GM18873 (cell line): ENCODE data around the gene TPM1.

Experiments
- ATAC-seq: cut with Tn5 transposase; IDR thresholded peaks from one replicate; pipeline ENCODE4 v1.9.1; 2021; ENCODE audit warnings: mild to moderate bottlenecking, moderate library complexity, moderate number of reproducible peaks; ENCODE audit not compliant: unreplicated experiment, low FRiP score

TPM1 gene

DNA sequence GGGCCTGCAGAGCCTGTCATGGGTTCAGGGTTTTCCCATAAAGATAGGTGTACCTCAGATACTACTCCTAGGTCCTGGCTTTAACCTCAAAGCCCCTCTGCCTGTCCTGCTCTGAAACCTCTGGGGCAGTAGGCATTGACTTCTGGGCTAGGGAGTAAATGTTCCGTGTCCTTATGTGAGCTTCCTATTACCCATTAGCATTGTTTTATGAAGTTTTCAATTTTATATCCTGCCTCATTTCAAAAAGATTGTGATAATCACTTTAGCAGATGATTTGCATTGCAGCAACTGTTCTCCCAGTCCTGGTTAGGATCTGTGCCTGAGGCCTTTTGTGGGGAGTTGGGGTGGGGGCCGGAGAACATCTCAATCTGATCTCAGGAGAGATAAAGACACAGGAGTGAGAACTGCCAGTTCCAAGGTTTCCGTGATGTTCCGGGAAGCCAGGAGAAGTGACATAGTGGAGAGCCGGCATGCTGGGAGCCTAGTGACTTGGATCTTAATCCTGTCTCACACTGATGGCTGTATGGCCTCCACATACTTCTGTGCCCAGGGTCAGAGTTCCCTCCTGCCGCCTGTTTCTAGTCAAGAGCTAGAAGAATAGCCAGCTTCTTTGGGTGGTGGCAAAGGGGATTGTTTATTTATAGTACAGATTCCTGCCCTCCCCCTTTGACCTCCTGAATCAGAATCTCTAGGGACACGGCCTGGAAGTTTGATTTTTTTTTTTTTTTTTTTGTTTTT lies 10.6 kb downstream of the TPM1 start:
- ATAC-seq, result no peak

DNA sequence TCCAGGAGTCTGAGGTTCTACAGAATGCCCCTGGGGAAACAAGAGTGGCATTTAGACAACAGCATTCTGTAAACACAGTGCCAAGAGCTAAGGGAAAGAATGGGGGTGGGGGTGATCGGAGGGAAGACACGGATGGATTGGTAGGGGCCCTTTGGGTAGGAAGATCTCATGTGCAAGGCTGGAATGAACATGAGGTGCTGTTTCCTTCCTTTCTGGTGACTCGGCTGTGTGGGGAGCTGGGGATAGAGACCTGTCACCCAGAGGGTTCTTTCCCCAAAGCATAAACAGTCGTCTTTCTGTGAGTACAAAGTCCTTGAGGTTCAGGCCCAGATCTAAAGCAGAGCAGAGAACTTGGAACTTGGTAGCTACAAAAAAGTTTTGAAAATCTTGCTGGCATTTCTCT lies 11.7 kb downstream of the TPM1 start:
- ATAC-seq, result no peak

- no peak for ATAC-seq
Measured at GRCh38 chr15:63054985-63055384, 12.4 kb downstream of the TPM1 start.

DNA sequence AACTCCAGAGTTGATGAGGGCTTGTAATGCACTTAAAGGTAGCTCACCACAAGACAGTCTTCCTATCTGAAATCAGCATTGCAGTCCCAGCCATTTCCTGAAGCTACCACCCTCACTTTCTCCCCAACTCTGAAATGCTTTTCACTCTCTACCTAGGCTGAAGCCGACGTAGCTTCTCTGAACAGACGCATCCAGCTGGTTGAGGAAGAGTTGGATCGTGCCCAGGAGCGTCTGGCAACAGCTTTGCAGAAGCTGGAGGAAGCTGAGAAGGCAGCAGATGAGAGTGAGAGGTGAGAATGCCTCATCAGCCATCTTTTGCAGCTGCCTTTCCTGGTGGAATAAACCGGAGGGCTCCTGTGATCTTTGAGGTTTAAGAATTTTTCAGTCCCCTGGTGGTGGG lies 14.3 kb downstream of the TPM1 start:
- no peak for ATAC-seq

GRCh38 chr15:63057468-63058345 lies 15.2 kb downstream of the TPM1 start:
- no peak for ATAC-seq

- ATAC-seq, result no peak
Measured at GRCh38 chr15:63059075-63059474, 16.5 kb downstream of the TPM1 start.

DNA sequence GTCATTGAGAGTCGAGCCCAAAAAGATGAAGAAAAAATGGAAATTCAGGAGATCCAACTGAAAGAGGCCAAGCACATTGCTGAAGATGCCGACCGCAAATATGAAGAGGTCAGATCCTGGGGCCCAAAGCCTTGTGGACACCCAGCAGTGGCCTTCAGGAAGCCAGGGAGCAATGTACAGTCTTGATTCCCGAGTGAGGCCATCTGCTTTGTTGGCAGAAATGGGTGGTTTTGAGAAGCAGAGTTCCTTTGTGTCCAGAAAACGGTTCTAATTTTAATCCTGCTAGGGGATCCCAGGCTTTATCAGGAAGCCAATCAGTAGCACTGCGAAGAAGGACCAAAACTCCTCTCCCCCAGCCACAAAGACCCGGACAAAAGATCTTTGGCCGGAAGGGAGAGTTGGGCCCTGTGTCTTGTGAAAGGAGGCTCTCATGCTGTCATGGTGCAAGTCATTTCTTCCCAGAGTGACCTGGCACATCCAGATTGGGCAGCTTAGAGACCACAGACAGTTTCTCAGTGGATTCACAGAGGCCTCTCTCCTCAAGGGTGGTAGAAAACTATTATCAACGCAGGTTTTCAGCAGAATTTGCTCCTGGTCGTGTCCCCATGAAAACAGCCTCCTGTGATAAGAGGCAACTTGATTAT lies 17.1 kb downstream of the TPM1 start:
- ATAC-seq, result no peak

DNA sequence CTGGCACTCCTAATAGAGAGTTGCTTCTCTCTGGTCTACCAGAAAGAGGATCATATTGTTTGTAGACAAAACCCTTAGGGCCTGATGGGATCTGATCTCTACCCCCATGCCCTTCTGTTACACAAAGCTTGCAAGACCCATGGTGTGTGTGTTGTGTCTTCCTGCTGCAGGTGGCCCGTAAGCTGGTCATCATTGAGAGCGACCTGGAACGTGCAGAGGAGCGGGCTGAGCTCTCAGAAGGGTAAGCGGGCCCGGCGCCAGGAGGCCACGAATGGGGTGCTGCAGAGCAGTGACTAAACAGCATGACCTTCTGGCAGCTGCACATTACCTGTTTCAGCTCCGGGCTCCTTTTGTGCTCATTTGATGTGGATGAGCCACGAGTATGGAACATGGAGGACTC lies 18.2 kb downstream of the TPM1 start:
- ATAC-seq, result no peak

- no peak for ATAC-seq
Measured at GRCh38 chr15:63061975-63062374, 19.4 kb downstream of the TPM1 start.

DNA sequence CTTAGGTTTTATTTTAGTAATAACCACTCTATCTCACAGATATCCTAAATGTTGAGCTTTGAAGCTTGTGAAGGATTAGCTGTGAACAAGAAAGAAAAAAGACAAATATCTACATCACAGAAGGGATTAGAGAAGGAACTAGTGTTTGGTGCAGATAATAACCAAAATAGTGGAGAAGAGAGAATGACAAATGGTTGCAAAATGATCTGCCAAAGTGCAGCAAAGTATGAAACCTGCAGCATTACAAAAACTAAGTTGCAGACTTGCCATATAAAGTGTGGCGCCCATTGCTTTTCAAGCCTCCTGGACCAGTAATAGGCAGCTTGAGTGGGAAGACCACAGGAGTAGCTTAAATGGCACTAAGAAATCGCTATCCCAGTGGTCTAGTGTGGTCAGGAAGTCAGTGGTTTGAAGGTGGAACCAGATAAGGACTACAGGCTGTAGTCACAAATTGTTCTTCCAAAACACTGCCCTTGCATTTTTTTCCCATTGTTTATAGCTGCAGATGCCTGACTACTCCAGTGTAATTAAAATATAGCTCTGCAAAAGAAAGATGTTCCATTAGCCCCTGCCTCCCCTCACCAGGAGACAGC lies 20.7 kb downstream of the TPM1 start:
- ATAC-seq, result no peak

- no peak for ATAC-seq
Measured at GRCh38 chr15:63063877-63064409, 21.4 kb downstream of the TPM1 start.

- ATAC-seq, result no peak
Measured at GRCh38 chr15:63065262-63066221, 23.0 kb downstream of the TPM1 start.

DNA sequence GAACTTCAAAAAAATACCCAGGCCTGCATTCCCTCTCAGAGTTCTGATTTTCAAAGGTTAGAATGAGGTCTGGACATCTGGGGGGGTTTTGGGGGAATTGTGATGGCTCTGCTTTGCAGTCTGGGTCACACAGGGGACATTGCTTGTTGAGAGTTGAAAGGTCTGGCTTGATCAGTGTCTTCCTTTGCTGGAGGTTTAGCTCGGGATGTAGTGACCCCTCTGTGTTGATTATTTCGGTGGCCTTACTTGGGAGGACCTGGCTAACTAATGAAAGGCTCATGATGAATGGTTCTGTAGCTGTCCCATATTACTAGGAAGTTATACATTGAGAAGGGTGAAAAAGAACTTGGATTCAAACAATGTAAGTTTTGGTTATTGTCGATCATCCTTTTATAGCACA lies 23.7 kb downstream of the TPM1 start:
- no peak for ATAC-seq

DNA sequence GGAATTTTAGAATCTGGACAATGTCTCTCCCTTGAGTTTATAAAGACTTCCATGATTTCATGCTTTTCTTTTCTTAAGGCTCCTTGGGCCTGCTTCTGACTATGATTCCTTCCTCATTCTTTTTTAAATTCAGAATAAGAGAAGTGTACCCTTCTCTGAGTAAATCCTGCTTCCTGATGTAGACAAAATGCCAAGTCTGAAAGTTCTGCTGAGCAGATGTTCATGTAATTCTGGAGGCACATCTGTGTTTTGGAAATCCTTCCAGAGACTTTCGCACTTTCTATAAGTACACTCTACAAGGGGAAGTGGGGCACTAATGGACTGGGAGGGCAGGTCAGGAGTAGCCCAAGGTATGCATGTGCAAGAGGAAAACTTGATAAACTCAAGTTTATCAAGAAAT lies 24.8 kb downstream of the TPM1 start:
- ATAC-seq, result no peak

- ATAC-seq, result no peak
Measured at GRCh38 chr15:63067976-63068743, 25.6 kb downstream of the TPM1 start.

GRCh38 chr15:63069616-63070090 lies 27.1 kb downstream of the TPM1 start:
- ATAC-seq, result no peak

DNA sequence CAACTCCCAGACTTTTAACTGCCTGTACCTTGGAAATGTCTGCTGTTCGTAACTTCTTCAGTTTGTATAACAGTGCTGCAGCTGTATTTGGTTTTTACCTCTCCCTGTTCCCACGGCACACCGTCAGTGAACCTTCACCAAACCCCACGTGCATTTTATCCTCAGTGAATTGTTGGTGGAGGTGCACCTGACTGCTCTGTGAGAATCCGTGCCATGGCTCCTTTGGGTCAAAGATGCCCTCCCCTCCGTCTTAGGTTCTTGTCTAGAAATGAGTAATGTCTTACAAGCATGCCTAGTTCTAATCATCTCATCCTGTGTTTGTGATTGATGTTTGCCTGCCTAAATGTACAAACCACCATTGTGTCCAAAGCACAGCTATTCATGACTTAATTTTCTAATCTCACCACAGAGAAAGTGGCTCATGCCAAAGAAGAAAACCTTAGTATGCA lies 28.2 kb downstream of the TPM1 start:
- no peak for ATAC-seq

GRCh38 chr15:63071288-63071909 lies 28.9 kb downstream of the TPM1 start:
- ATAC-seq, result no peak
